Fibroblast of peridontal ligament (primary cell): Measurements from ENCODE around the gene CENPP.

Experiments used
- DNase-seq: peaks from one replicate; pipeline ENCODE4 v3.0.0-alpha.2; 2010; ENCODE audit errors: extremely low read depth

CENPP gene

DNA sequence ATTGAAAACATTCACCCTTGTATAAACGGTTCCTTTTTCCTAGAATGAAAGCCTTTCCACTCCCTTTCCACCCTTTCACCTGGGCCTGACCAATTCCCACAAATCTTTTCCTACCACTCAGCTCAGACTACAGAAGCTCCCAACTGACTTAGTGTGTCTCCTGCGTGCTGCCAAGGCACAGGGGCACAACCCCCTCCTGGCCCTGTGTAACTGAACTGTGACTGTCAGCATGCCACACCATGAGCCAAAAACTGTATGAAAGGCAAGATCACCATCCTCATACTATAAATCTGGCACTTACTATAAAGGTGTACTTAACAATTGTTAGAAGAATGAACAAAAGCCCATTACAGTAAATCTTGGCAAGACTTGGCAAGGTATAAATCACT lies 12.1 kb upstream of the CENPP start:
- no peak for DNase-seq

DNA sequence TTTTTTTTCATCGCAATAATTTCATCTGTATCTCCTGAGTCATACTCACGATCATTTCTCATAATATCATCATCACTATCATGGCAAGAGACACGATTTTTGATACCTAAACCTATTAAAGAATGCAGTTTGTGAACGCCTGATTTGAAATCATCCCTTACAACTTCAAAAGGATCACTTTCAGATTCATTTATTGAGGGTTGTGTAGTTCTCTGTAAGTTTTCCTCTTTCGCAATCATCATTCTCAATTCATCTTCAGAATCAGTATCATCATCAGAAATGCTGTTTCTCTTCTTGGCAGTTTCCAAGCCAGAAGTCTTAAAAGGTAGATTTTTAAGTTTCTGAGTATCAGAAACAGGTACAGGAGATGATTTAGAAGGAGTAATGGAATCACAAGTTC lies 10.3 kb upstream of the CENPP start:
- no peak for DNase-seq

DNA sequence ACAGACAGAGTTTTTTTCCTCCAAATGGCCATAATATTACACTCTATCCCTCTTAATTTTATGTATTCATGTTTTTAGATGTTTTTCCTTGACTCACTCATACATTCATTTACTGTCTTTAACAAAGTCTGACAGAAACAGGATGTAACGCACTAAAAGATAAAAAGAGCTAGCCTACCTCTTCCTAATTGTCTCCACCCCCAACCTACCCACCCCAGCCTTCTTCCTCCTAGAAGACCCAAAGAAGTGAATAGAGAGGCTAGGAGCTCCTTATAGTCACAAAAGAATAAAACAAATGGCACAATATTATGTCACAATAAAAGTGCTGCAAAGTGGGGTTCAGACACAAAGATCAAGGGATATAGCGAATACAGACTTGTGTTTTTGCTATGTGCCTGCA lies 1.3 kb upstream of the CENPP start:
- no peak for DNase-seq

- DNase-seq, result no peak
Measured at GRCh38 chr9:92324889-92325268, 874 bp upstream of the CENPP start.

GRCh38 chr9:92325991-92326500 lies 293 bp downstream of the CENPP start:
- DNase-seq, result no peak

GRCh38 chr9:92327283-92327850 lies 1.6 kb downstream of the CENPP start:
- DNase-seq, result no peak

- DNase-seq, result peak; percentile 90
Measured at GRCh38 chr9:92328225-92328624, 2.5 kb downstream of the CENPP start.

DNA sequence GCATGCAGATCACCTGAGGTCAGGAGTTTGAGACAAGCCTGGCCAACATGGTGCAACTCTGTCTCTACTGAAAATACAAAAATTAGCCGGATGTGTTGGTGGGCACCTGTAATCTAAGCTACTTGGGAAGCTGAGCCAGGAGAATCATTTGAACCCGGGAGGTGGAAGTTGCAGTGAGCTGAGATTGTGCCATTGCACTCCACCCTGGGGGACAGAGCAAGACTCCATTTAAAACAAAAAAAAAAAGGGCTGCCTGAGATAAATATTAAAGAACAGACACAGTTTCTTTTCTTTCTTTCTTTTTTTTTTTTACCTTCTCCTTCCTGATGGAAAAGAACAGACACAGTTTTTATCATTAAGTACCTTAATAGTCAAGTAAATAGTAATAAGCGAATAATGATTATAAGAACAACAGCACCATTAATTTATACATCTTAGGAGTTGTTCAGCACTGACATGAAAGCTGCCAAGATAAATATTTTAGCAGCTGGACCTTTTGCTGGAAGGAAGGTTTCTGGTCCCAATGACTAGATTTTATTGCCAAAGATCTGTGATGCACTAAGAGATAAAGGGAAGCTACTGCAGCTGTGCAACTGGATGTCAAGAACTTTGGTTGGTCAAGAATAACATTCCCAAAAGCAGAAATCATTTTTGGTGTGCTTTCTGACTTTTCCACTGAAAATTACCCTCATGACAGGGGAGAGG lies 7.0 kb downstream of the CENPP start:
- peak; percentile 44 for DNase-seq

DNA sequence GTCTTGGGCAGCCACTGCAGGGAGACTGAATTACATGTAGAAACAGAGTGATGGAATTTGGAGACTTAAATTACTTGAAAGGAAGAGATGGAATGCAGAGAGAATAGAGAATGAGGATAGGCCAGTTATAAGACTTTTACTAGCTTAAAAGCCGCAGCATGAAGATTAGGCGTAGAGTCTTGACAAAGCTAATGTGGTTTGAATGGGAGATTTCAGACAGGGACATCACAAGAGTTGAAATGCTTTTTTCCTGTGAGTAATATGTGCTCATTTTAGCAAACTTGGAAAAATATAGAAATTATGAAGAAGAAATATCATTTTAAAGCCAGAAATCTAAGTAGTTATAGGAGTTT lies 7.5 kb downstream of the CENPP start:
- DNase-seq, result no peak

GRCh38 chr9:92341578-92341977 lies 15.8 kb downstream of the CENPP start:
- DNase-seq, result no peak

GRCh38 chr9:92342825-92343488 lies 17.2 kb downstream of the CENPP start:
- DNase-seq, result peak; percentile 67

- no peak for DNase-seq
Measured at GRCh38 chr9:92345582-92345981, 19.8 kb downstream of the CENPP start.

DNA sequence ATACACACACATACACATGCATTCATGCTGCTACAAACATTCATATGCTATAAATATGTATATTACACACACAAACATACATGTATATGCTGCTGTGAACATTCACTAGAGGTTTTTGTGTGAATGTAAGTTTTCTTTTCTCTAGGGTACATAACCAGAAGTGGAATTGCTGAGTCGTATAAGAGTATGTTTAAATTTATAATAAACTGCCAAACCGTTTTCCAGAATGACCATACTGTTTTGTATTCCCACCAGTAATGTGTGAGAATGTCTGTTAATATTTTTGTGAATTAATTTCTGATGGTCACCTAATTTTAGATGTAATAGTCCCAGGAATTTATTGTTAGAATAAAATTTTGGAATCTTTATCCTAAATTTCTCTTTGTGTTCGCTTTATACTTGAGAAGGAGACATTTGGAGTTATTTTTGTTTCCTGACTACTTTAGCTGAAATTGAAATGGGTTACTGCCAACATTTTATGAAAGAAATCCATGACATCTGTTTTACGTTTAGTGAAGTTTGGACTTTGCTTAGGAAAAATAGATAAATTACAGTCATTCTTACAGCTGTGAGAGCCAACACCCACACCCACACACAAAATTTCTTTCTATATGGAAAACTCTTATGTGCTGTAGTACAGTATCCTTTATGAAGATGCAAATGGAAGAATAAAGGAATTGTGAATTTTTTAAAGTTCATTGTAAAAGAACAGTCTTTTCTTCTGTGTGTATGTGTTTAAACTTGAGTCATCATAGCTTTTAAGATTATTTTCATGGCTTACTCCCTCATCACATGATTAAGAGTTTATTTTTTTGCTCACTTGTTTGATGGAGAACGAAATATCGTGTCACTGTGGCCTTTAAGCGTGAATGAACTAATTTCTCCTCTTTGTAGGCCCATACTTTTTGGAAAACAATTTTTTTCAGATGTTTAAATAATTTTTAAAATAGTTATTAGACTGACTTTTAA lies 24.3 kb downstream of the CENPP start:
- DNase-seq, result peak; percentile 96

DNA sequence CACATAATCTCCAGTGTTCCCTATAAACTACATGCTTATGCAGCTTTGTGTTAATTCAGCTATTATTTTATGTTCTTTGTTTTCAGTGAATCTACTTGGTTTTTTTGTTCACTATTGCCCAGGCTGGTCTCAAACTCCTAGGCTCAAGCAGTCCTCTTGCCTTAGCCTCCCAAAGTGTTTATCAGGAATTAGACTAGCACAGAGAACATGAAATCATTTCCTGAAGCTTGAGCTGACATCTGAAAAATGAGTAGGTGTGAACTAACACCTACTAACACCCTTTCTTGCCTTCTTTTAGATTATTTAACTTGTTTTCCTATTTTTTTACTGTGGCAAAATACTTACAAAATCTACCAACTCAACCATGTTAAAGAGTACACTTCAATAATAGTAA lies 25.0 kb downstream of the CENPP start:
- DNase-seq, result no peak

GRCh38 chr9:92353051-92353450 lies 27.3 kb downstream of the CENPP start:
- DNase-seq, result no peak

- DNase-seq, result no peak
Measured at GRCh38 chr9:92359394-92359995, 33.7 kb downstream of the CENPP start.

- no peak for DNase-seq
Measured at GRCh38 chr9:92360083-92360482, 34.3 kb downstream of the CENPP start.

DNA sequence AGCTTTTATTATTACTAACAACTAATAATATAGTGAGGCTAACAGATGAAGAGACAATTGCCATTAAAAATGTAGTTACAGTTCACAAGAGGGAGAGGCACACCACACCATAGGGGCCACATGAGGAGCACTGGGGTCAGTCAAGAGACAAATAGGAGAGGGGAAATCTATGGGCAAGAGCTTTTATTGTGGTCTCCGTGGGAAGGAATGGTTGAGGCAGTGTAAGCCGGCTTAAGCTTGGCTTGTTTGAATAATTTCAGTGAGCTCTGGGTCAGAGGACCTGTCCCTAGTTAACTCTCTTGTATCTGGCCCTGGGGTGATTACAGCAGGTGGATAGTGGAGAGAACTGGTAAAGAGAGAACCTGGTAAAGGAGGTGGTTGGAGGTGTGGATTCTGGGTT lies 43.3 kb downstream of the CENPP start:
- DNase-seq, result no peak

- no peak for DNase-seq
Measured at GRCh38 chr9:92373167-92373566, 47.4 kb downstream of the CENPP start.

- no peak for DNase-seq
Measured at GRCh38 chr9:92377876-92378275, 52.1 kb downstream of the CENPP start.

DNA sequence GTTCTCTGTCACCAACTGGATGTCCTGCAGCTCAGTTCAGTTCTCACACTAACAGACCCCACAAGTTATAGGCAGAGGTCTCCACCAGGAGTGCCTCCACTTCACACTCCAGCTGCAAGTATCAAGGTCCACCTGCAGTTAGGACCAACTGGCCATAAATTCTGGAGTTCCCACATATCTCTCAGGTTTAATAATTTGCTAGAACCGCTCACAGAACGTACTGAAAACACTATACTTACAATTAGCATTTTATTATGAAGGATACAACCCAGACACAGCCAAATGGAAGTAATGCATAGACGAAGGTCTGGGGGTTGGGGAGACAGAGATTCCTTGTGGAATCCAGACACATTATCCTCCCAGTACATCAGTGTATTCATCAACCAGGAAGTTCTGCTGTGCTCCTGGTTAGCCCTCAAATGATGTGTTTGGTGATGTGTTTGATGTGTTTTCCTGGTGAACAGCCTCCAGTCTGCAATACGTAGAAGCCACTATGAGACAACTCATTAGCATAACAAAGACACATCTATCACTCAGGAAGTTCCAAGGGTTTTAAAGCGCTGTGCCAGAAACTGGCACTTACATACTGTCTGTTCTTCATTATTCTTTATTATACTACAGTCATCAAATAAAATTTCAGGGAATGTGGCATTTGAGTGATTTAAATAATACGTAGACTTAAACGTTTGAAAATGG lies 53.3 kb downstream of the CENPP start:
- no peak for DNase-seq
